ENCODE measurements around the gene B9D2.

- TF ChIP-seq POLR2A (IDR thresholded peaks at IDR 0.05; ENCODE audit: low read length) (peak; percentile 1), GATA1 (IDR thresholded peaks at IDR 0.05; ENCODE audit: low read depth, low read length) (no peak)
Measured at GRCh38 chr19:41328842-41329225, 35.1 kb downstream of the B9D2 start.
